NCI-H82 (cell line): ENCODE data around the gene AKAP10.
"Not testable (repeated sequence)": the region's sequence is repeated elsewhere in the genome, so short reads cannot be mapped to it uniquely, and the experiment has no call there.

ENCODE experiments used
- DNase-seq: peaks from one replicate; lab custom pipeline; 2025; lab: John Stamatoyannopoulos, UW

The AKAP10 gene

GRCh38 chr17:19867329-19868078, 110.1 kb downstream of the AKAP10 start, which contains the start of gene ULK2:
TSS of gene ULK2 (minus strand) at chr17:19867936. CDS start at chr17:19867417, 519 bp downstream.
- peak; percentile 62 for DNase-seq

DNA sequence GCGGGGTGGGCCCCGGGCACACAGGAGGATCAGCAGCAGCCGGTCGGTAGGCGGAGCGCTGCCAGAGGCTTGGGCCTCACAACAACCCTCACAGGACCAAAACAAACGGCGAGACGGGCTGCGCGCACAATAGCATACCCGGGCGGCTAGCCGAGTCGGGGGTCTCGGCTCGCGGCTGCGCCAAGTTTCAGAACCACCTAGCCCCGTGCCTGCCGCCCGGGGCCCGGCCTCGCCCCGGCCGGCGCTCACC, 110.6 kb downstream of the AKAP10 start:
- peak; percentile 84 for DNase-seq

DNA sequence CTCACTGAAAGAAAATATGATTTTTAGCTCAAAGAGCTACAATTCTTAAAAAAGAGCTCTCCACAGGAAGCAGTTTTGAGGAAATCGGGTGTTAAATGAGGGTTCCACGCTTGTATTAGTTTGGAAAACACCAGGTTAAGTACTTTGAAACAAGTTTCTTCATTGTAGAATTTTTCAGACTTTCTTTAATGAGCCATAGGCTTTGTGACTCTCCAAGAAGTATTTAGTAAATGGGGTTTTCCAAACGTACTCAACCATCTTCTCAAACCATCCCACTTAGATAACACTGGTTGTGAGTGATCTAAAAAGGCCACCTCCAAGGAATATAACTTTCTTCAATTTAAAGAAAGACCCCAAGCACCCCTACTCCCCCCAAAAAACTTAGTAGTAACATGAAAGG, 112.6 kb downstream of the AKAP10 start:
- no peak for DNase-seq

DNA sequence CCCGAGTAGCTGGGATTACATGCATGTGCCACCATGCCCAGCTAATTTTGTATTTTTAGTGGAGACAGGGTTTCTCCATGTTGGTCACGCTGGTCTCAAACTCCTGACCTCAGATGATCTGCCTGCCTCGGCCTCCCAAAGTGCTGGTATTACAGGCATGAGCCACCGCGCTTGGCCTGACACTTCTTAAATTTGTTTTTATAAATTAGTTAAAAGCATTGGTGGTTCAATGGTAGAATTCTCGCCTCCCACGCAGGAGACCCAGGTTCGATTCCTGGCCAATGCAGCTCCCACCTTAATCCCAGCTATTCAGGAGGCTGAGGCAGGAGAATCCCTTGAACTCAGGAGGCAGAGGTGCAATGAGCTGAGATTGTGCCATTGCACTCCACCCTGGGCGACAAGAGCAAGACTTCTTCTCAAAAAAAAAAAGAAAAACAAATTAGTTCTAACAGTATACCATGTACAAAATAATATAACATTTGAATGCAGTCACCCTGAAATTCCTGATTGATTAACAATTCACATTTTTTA, 116.9 kb downstream of the AKAP10 start:
- DNase-seq: not testable (repeated sequence)

- no peak for DNase-seq
Measured at GRCh38 chr17:19857640-19858039, 120.0 kb downstream of the AKAP10 start.
